DOHH2 (cell line): ENCODE data around the gene DAAM1.

Experiments used
- CTCF ChIP-seq: fragments of 200-600 bp; sonication (generic); IDR thresholded peaks from one replicate; pipeline ENCODE4 v1.5.1; 2014; ENCODE audit warnings: antibody characterized with exemption, mild to moderate bottlenecking, low read depth, low read length; ENCODE audit not compliant: poor library complexity, severe bottlenecking
- EZH2phosphoT487 ChIP-seq: fragments of 200-600 bp; sonication (generic); IDR thresholded peaks from 2 replicates; pipeline ENCODE4 v1.6.1; 2017; ENCODE audit warnings: borderline replicate concordance, mild to moderate bottlenecking, antibody characterized with exemption, low read length, moderate library complexity, mixed read lengths

- TF ChIP-seq CTCF, result no peak
- no peak for TF ChIP-seq EZH2phosphoT487
Measured at GRCh38 chr14:59333668-59334067, 145.2 kb downstream of the DAAM1 start.
